Right lobe of liver (tissue), 6 donors: ENCODE measurements around the gene PGBD5. TPM values are rescaled to one million over a fixed set of nuclear protein-coding genes. Genes with fewer than 3 reads are reported as not detected.

Experiments used
- ATAC-seq, 4 donors: fragments of 200-7000 bp; cut with Tn5 transposase; one replicate each; pipeline ENCODE4 v1.9.1; 2020; ENCODE audit warnings: mild to moderate bottlenecking in 4 of 4, moderate library complexity in 4 of 4
- DNase-seq, 3 donors: peaks; one replicate each; pipeline ENCODE4 v3.0.0-alpha.2; 2020
- H3K27ac ChIP-seq, 3 donors: fragments of 200-600 bp; one replicate each; pipeline ENCODE4 v1.8.0; 2022
- H3K27me3 ChIP-seq, 2 donors: fragments of 200-600 bp; one replicate each; pipeline ENCODE4 v1.8.0; 2022
- H3K36me3 ChIP-seq, 4 donors: fragments of 200-600 bp; sonication (generic) in 1 of 4; one replicate each; pipeline versions ENCODE4 v1.5.1 to v1.8.0; 2017 to 2022; ENCODE audit warnings: control low read depth in 1 of 4
- H3K4me1 ChIP-seq, 4 donors: fragments of 200-600 bp; sonication (generic) in 1 of 4; one replicate each; pipeline versions ENCODE4 v1.5.1 to v1.8.0; 2017 to 2022; ENCODE audit warnings: control low read depth in 1 of 4
- H3K4me3 ChIP-seq, 3 donors: fragments of 200-600 bp; one replicate each; pipeline ENCODE4 v1.8.0; 2022
- H3K9me3 ChIP-seq, 4 donors: fragments of 200-600 bp; sonication (generic) in 1 of 4; one replicate each; pipeline versions ENCODE4 v1.5.1 to v1.8.0; 2017 to 2022; ENCODE audit warnings: control low read depth in 1 of 4
- POLR2A ChIP-seq: fragments of 450-650 bp; IDR thresholded peaks from one replicate; pipeline ENCODE4 v1.6.1; 2017; ENCODE audit warnings: antibody characterized with exemption, mild to moderate bottlenecking
- WGBS: methylation state at CpG from one replicate; pipeline ENCODE4 v1.1.6; 2018; ENCODE audit warnings: low coverage, low lambda C conversion rate; ENCODE audit not compliant: insufficient coverage; ENCODE audit errors: missing lambda C conversion rate; 5-methylcytosine and 5-hydroxymethylcytosine counted together
- intact Hi-C, 2 donors: fragments of 100-400 bp; cut with DNase I; formaldehyde crosslinking; loops; one replicate each; pipeline versions ENCODE4 v1.11.2 to v1.14.1; 2022
- total RNA-seq, 6 experiments: library from RNA; depleted of rRNA in 2 of 6; stranded (reverse); fragments of >200 nt in 2 of 6; fragmentation: NEBNext Ultra II Directional in 3 of 6; extraction: Animal tissue kit (Norgen Biotek cat#: 25700) in 3 of 6; gene quantifications; one replicate each; pipeline versions ENCODE4 v1.1.0 to v1.2.4, GENCODE V29; 2016 to 2023
- TF ChIP-seq, protein P1 (sequence below), 4 donors: fragments of 200-600 bp in 3 of 4; fragments of 450-650 bp in 1 of 4; IDR thresholded peaks; one replicate each; pipeline versions ENCODE4 v1.5.1 to v1.8.0; 2016 to 2022; ENCODE audit warnings: antibody characterized with exemption in 4 of 4, mild to moderate bottlenecking in 2 of 4
- donor health status: DM: no; HTN: yes; CAD: no.
- donor health status: DM: no; HTN: no; CAD: no.
- donor health status: DM: no; HTN: no; CAD: no.
- donor health status: DM: no; HTN: yes; CAD: no.
- donor health status: DM: no; HTN: yes; CAD: no.

Gene PGBD5
- total RNA-seq, 6 experiments from 2014 or later: 0.80 to 6.4 (median 2.4) TPM

DNA sequence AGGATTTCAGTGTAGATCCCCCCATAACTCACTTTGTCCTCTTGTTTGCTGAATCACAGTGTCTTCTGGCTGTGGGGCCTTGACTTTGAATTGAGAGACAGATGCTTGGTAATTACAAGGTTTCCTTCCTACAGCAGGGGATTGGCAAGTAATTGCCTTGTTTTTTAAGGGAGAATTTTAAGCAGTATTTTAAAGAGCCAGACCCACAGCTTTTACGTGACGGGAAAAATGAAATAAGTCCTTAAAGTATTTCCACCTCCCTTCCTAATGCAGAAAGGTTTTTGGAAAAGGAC, 41.0 kb downstream of the PGBD5 start:
- TF ChIP-seq, protein P1, sequence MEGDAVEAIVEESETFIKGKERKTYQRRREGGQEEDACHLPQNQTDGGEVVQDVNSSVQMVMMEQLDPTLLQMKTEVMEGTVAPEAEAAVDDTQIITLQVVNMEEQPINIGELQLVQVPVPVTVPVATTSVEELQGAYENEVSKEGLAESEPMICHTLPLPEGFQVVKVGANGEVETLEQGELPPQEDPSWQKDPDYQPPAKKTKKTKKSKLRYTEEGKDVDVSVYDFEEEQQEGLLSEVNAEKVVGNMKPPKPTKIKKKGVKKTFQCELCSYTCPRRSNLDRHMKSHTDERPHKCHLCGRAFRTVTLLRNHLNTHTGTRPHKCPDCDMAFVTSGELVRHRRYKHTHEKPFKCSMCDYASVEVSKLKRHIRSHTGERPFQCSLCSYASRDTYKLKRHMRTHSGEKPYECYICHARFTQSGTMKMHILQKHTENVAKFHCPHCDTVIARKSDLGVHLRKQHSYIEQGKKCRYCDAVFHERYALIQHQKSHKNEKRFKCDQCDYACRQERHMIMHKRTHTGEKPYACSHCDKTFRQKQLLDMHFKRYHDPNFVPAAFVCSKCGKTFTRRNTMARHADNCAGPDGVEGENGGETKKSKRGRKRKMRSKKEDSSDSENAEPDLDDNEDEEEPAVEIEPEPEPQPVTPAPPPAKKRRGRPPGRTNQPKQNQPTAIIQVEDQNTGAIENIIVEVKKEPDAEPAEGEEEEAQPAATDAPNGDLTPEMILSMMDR (IDR thresholded peaks at IDR 0.05): no peak
- no peak for TF ChIP-seq POLR2A
- H3K4me1 ChIP-seq: peaks cover 0 to 9% (median 0%) of the 10 kb centered on the region in 4 donors
- 92% methylated on average over 2 of the region's 2 CpGs for WGBS

DNA sequence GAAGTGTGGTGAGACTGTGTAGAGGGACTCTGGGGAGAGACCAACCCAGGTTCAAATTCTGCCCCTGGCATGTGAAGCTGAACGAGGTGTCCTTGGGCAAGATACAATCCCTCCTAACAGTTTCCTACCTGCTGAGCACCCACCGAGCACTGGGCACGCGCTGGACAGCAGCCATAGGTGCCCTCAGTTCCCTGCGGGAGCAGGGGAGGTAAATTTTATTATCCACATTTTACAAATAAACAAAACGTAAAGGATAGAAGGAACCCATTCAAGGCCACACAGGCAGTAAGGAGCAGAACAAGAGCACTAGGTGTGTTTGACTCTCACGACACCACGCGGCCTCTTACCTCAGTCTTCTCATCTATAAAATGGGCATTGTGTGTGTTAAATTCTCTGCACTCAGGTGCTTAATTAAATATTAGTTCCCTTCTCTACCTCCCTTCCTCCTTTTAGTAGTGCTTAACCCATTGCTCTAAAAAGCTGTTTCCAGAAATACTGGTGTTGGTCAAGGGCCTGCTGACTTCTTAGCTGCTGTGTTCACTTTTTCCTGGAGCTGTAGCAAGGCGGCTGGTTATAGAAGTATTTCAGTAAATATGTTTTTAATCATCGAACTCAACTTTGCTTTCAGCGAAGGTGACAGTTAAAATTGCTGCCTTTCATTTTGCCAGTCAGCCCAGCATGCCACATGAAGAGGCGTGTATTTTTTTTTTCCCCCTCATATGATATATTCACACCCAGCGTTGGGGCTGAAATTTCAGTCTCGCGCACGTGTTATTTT, 41.6 kb downstream of the PGBD5 start:
- peaks cover 0 to 9% (median 0%) of the 10 kb centered on the region in 4 donors for H3K4me1 ChIP-seq
- no peak overlapping the region for H3K4me3 ChIP-seq
- no peaks in the 10 kb centered on the region for H3K9me3 ChIP-seq
- DNase-seq (no peak), ATAC-seq (no peak)
- no peak overlapping the region for H3K27ac ChIP-seq
- 87% methylated on average over 12 of the region's 17 CpGs for WGBS
- intact Hi-C loops: no loop called here
- no peaks in the 10 kb centered on the region for H3K36me3 ChIP-seq
- no peaks in the 10 kb centered on the region for H3K27me3 ChIP-seq
- TF ChIP-seq POLR2A: no peak

More for the DNA sequence above, 41.0 kb downstream of the PGBD5 start:
- intact Hi-C loops: no loop called here
- DNase-seq: no peak
- H3K4me3 ChIP-seq: no peak overlapping the region
- no peaks in the 10 kb centered on the region for H3K36me3 ChIP-seq
- H3K27ac ChIP-seq: no peak overlapping the region
- no peaks in the 10 kb centered on the region for H3K9me3 ChIP-seq
- H3K27me3 ChIP-seq: no peaks in the 10 kb centered on the region
- no peak for ATAC-seq

DNA sequence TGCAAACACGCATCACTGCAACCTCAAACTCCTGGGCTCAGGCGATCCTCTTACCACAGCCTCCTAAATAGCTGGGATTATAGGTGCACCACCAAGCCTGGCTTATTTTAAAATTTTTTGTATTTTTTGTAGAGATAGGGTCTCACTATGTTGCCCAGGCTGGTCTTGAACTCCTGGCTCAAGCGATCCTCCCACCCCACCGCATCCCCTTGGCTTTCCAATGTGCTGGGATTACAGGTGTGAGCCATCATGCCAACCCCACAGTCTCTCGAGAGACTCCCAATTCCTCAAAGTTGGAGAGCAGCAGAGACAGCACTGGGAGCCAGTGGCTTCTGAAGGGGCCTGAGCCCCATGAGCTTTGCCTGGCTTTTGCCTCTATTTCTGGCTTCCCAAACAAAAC, 42.7 kb downstream of the PGBD5 start:
- 71% methylated on average over 4 of the region's 5 CpGs for WGBS
- no peaks in the 10 kb centered on the region for H3K9me3 ChIP-seq
- no peak for TF ChIP-seq POLR2A
- TF ChIP-seq, protein P1 (IDR thresholded peaks at IDR 0.05): no peak
- peaks cover 0 to 2% (median 0%) of the 10 kb centered on the region in 4 donors for H3K36me3 ChIP-seq
- H3K4me1 ChIP-seq: peaks cover 0 to 9% (median 0%) of the 10 kb centered on the region in 4 donors
- H3K27ac ChIP-seq: no peak overlapping the region
- ATAC-seq: no peak
- no peaks in the 10 kb centered on the region for H3K27me3 ChIP-seq
- no peak for DNase-seq
- H3K4me3 ChIP-seq: no peak overlapping the region
- intact Hi-C loops: no loop called here

DNA sequence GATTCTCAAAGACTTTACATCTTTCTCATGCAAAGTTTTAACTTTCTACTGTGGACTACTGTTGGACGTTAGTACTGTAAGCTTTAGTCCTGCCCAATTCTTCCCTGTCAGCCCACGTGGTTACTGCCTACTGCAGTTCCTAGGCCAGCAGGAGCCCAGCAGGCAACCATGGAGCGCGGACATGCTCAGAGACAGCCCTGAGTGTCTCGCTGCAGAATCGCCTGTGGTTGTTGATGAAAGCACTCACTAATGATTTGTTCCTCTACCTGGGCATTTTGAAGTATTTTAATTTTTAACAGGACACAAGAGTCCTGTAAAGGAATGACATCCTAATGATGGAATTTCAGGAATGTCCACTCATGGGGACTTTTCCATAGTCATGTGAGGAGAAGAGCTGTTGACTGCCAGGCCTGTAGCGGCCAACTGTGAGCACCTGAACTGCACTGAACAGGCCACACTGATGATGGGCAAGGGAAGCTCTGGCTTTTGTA, 44.1 kb downstream of the PGBD5 start:
- no peak overlapping the region for H3K4me3 ChIP-seq
- no peaks in the 10 kb centered on the region for H3K9me3 ChIP-seq
- 48% methylated on average over 7 of the region's 7 CpGs for WGBS
- no peak overlapping the region for H3K27ac ChIP-seq
- no peaks in the 10 kb centered on the region for H3K27me3 ChIP-seq
- DNase-seq: peak in 1 of 3 donors; percentile 32
- intact Hi-C loops: no loop called here
- H3K4me1 ChIP-seq: peaks cover 0 to 9% (median 0%) of the 10 kb centered on the region in 4 donors
- TF ChIP-seq POLR2A: no peak
- TF ChIP-seq, protein P1 (IDR thresholded peaks at IDR 0.05): no peak
- peak in 1 of 4 donors; percentile 73 for ATAC-seq
- peaks cover 0 to 2% (median 0%) of the 10 kb centered on the region in 4 donors for H3K36me3 ChIP-seq

DNA sequence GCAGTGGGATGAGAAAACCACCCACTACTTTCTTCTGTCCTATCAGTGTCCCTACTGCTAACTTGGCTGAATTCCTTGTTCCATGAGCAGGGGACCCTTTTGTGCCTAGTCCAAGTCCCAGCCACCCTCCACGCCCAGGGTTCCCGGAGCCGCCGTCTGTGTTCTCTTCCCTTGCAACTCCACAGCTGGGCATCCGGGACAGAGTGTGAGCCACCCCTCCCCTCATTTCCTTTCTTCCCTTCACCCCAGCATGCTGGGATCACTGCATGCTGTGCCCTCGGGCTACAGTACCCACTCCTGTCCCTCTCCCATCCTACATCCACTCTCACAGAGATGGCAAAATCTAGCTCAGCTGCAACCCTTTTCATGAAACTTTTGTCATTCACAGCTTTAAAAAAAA, 44.5 kb downstream of the PGBD5 start:
- DNase-seq (no peak), ATAC-seq (peak in 1 of 4 donors; percentile 3)
- Histone ChIP-seq H3K36me3 (peaks cover 0 to 2% (median 0%) of the 10 kb centered on the region in 4 donors), H3K4me1 (peaks cover 0 to 9% (median 0%) of the 10 kb centered on the region in 4 donors), H3K9me3 (no peaks in the 10 kb centered on the region), H3K27me3 (no peaks in the 10 kb centered on the region), H3K27ac (peak overlapping the region in 2 of 3 donors; percentile 5 to 24), H3K4me3 (no peak overlapping the region)
- intact Hi-C loops: no loop called here
- 38% methylated on average over 1 of the region's 6 CpGs for WGBS
- no peak for TF ChIP-seq POLR2A
- TF ChIP-seq, protein P1 (IDR thresholded peaks at IDR 0.05): no peak
